ENCODE data around the gene GLT6D1. TPM values are rescaled to one million over a fixed set of nuclear protein-coding genes. Genes with fewer than 3 reads are reported as not detected.

GLT6D1 gene
- total and polyA plus RNA-seq, 2 of the 13 experiments (the other 11 are each of a cell fraction or from before 2014, with no cell fraction given) = not detected

DNA sequence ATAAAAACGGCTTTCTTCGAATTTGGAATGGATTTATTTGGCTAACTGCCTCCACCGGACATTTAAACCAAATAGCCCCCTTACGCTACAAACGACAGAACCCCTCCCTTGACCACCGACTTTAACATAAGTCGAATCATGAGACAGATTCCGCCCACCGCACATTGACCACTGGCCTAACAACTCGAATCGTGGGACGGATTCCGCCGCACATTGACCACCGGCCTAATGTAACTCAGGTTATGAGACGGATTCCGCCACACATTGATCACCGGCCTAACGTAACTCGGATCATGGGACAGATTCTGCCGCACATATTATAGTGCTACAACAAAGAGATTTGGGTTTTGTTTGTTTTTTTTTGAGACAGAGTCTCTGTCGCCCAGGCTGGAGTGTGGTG, 21.1 kb upstream of the GLT6D1 start (continued):
- TF ChIP-seq ZNF124 (CRISPR knock-in tag; IDR thresholded peaks at IDR 0.05) = no peak
- no peak for TF ChIP-seq TGIF2 (CRISPR knock-in tag; IDR thresholded peaks at IDR 0.05)

DNA sequence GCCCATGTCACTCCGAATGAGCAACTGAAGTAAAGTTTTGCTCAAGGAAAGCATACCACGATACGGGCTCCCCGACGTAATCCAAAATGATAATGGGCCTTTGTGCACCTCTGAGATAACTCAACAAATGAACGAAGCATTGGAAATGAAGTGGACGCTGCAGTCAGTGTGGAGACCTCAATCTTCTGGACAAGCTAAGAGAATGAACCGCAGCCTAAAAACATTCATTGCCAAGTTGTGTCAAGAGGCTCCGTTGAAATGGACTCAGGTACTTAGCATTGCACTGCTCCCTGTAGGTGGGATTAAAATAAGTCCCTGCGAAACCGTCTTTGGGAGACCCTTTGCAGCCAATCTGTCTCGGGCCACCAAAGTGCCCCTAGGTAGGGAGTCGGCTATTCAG, 19.9 kb upstream of the GLT6D1 start:
- DNase-seq (ENCODE audit: low spot score) = no peak
- Histone ChIP-seq H3K4me1 (ENCODE audit: insufficient read depth, low read length) (0 out of 2 replicates have a peak, but pooled peaks cover 5% of the 10 kb centered on the region), H3K9me3 (ENCODE audit: low read length) (no peaks in the 10 kb centered on the region), H3K9ac (ENCODE audit: insufficient read depth, low read depth, low read length) (no peak overlapping the region), H2AFZ (ENCODE audit: low read length) (no peak overlapping the region), H3K27ac (ENCODE audit: extremely low read length, insufficient read depth, low read length) (no peak overlapping the region), H3K27me3 (ENCODE audit: control insufficient read depth in 1 of 2, insufficient read depth in 2 of 2, low read length in 2 of 2) (peaks cover 8 to 59% of the 10 kb centered on the region in 2 experiments), H3K4me2 (ENCODE audit: low read depth, low read length) (no peak overlapping the region), H3K4me3 (replicated peaks in 1 of 3; ENCODE audit: insufficient read depth in 1 of 3, low read depth in 2 of 3, low read length in 3 of 3) (no peak overlapping the region), H3K36me3 (replicated peaks in 1 of 2; ENCODE audit: control insufficient read depth in 1 of 2, insufficient read depth in 2 of 2, low read length in 2 of 2) (no peaks in the 10 kb centered on the region), H3K79me2 (ENCODE audit: insufficient read depth, low read length) (no peaks in the 10 kb centered on the region), H4K20me1 (ENCODE audit: insufficient read depth, low read length) (0 out of 2 replicates have a peak, but pooled peaks cover 2% of the 10 kb centered on the region)
- ChIA-PET POLR2A (no interaction called here), CTCF (ENCODE audit: low intra/inter-chr PET ratio, low total read pairs) (no interaction called here)
- in situ Hi-C loops (cut with HindIII; ENCODE audit: extremely low pct_ligation_motif_present, low pct_unique_long_range_greater_than_20kb) (no loop called here), intact Hi-C loops (cut with micrococcal nuclease; ENCODE audit: unreplicated experiment) (no loop called here)
- 58% methylated on average over 10 of the region's 13 CpGs for WGBS (ENCODE audit: low lambda C conversion rate)
- FAIRE-seq = no peak
- BruUV-seq (replicated peaks) = no TSS peak
- no peak for ATAC-seq
- TF ChIP-seq, protein P1, sequence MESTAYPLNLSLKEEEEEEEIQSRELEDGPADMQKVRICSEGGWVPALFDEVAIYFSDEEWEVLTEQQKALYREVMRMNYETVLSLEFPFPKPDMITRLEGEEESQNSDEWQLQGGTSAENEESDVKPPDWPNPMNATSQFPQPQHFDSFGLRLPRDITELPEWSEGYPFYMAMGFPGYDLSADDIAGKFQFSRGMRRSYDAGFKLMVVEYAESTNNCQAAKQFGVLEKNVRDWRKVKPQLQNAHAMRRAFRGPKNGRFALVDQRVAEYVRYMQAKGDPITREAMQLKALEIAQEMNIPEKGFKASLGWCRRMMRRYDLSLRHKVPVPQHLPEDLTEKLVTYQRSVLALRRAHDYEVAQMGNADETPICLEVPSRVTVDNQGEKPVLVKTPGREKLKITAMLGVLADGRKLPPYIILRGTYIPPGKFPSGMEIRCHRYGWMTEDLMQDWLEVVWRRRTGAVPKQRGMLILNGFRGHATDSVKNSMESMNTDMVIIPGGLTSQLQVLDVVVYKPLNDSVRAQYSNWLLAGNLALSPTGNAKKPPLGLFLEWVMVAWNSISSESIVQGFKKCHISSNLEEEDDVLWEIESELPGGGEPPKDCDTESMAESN (CRISPR knock-in tag; conservative IDR thresholded peaks at IDR 0.05) = no peak
- TF ChIP-seq ZNF605 (CRISPR knock-in tag; IDR thresholded peaks at IDR 0.05) (no peak), ZNF256 (CRISPR knock-in tag; conservative IDR thresholded peaks at IDR 0.05) (no peak), ZNF264 (CRISPR knock-in tag; IDR thresholded peaks at IDR 0.05) (no peak)
- TF ChIP-seq, protein P2, sequence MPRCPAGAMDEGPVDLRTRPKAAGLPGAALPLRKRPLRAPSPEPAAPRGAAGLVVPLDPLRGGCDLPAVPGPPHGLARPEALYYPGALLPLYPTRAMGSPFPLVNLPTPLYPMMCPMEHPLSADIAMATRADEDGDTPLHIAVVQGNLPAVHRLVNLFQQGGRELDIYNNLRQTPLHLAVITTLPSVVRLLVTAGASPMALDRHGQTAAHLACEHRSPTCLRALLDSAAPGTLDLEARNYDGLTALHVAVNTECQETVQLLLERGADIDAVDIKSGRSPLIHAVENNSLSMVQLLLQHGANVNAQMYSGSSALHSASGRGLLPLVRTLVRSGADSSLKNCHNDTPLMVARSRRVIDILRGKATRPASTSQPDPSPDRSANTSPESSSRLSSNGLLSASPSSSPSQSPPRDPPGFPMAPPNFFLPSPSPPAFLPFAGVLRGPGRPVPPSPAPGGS (CRISPR knock-in tag; IDR thresholded peaks at IDR 0.05) = no peak
- TF ChIP-seq, protein P3, sequence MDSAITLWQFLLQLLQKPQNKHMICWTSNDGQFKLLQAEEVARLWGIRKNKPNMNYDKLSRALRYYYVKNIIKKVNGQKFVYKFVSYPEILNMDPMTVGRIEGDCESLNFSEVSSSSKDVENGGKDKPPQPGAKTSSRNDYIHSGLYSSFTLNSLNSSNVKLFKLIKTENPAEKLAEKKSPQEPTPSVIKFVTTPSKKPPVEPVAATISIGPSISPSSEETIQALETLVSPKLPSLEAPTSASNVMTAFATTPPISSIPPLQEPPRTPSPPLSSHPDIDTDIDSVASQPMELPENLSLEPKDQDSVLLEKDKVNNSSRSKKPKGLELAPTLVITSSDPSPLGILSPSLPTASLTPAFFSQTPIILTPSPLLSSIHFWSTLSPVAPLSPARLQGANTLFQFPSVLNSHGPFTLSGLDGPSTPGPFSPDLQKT (CRISPR knock-in tag; IDR thresholded peaks at IDR 0.05; ENCODE audit: borderline replicate concordance) = no peak
- TF ChIP-seq, protein P4, sequence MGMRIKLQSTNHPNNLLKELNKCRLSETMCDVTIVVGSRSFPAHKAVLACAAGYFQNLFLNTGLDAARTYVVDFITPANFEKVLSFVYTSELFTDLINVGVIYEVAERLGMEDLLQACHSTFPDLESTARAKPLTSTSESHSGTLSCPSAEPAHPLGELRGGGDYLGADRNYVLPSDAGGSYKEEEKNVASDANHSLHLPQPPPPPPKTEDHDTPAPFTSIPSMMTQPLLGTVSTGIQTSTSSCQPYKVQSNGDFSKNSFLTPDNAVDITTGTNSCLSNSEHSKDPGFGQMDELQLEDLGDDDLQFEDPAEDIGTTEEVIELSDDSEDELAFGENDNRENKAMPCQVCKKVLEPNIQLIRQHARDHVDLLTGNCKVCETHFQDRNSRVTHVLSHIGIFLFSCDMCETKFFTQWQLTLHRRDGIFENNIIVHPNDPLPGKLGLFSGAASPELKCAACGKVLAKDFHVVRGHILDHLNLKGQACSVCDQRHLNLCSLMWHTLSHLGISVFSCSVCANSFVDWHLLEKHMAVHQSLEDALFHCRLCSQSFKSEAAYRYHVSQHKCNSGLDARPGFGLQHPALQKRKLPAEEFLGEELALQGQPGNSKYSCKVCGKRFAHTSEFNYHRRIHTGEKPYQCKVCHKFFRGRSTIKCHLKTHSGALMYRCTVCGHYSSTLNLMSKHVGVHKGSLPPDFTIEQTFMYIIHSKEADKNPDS (CRISPR knock-in tag; IDR thresholded peaks at IDR 0.05) = no peak
- TF ChIP-seq, protein P5, sequence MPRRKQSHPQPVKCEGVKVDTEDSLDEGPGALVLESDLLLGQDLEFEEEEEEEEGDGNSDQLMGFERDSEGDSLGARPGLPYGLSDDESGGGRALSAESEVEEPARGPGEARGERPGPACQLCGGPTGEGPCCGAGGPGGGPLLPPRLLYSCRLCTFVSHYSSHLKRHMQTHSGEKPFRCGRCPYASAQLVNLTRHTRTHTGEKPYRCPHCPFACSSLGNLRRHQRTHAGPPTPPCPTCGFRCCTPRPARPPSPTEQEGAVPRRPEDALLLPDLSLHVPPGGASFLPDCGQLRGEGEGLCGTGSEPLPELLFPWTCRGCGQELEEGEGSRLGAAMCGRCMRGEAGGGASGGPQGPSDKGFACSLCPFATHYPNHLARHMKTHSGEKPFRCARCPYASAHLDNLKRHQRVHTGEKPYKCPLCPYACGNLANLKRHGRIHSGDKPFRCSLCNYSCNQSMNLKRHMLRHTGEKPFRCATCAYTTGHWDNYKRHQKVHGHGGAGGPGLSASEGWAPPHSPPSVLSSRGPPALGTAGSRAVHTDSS (CRISPR knock-in tag; conservative IDR thresholded peaks at IDR 0.05) = no peak
- TF ChIP-seq, protein P6, sequence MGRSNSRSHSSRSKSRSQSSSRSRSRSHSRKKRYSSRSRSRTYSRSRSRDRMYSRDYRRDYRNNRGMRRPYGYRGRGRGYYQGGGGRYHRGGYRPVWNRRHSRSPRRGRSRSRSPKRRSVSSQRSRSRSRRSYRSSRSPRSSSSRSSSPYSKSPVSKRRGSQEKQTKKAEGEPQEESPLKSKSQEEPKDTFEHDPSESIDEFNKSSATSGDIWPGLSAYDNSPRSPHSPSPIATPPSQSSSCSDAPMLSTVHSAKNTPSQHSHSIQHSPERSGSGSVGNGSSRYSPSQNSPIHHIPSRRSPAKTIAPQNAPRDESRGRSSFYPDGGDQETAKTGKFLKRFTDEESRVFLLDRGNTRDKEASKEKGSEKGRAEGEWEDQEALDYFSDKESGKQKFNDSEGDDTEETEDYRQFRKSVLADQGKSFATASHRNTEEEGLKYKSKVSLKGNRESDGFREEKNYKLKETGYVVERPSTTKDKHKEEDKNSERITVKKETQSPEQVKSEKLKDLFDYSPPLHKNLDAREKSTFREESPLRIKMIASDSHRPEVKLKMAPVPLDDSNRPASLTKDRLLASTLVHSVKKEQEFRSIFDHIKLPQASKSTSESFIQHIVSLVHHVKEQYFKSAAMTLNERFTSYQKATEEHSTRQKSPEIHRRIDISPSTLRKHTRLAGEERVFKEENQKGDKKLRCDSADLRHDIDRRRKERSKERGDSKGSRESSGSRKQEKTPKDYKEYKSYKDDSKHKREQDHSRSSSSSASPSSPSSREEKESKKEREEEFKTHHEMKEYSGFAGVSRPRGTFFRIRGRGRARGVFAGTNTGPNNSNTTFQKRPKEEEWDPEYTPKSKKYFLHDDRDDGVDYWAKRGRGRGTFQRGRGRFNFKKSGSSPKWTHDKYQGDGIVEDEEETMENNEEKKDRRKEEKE (IDR thresholded peaks at IDR 0.05) = no peak
